ENCODE results near the gene LRRK1.

DNA sequence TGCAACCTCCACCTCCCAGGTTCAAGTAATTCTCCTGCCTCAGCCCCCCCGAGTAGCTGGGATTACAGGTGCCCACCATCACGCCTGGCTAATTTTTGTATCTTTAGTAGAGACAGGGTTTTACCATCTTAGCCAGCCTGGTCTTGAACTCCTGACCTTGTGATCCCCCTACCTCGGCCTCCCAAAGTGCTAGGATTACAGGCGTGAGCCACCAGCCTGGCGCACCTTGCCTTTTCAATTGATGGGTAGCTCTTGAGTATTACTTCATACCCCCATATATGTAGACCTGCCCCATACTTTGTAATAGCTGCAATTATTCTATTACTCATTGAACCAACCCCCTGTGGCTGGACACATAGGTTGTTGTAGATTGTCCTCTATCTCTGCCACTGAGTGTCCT lies 101.3 kb downstream of the LRRK1 start:
- no peak for TF ChIP-seq POLR2A (IDR thresholded peaks at IDR 0.05; ENCODE audit: low read length)
- no peak for TF ChIP-seq GATA1 (IDR thresholded peaks at IDR 0.05; ENCODE audit: low read depth, low read length)
